Activated T-helper 1 cell treated with anti-CD3 and anti-CD28 coated beads, Interleukin-2, amount 50 U/mL, for 16 hours (primary cell): ENCODE data around the gene MRPS7.

ENCODE experiments used
- DNase-seq, 2 donors: peaks; one replicate each; pipeline ENCODE4 v3.0.0-alpha.2; 2020; ENCODE audit warnings: low read depth in 1 of 2, low spot score in 1 of 2

MRPS7 gene

GRCh38 chr17:75308732-75309629 is 47.3 kb downstream of the MRPS7 start:
- DNase-seq = no peak

GRCh38 chr17:75313941-75314551 is 52.4 kb downstream of the MRPS7 start:
- DNase-seq = no peak

GRCh38 chr17:75315541-75316243 is 54.0 kb downstream of the MRPS7 start:
- no peak for DNase-seq
